Epithelial cell of esophagus (primary cell): ENCODE results near the gene ACOT8.
A peak's percentile ranks its signal among the peaks of the same experiment; 100 is the strongest.

Source experiments
- DNase-seq: peaks from one replicate; pipeline ENCODE4 v3.0.0; 2010; ENCODE audit warnings: low read depth
- H3K4me3 ChIP-seq: 2 replicates; pipeline ENCODE4 v1.5.1; 2011; ENCODE audit warnings: mild to moderate bottlenecking, low read length, control low read depth
- CTCF ChIP-seq: IDR thresholded peaks from 2 replicates; pipeline ENCODE4 v1.5.1; 2011; ENCODE audit warnings: low read depth, mild to moderate bottlenecking, low read length, control low read depth, inconsistent platforms; ENCODE audit not compliant: insufficient read depth; ENCODE audit errors: missing control alignments

ACOT8 gene

GRCh38 chr20:45841407-45842129 is 15.6 kb downstream of the ACOT8 start:
- DNase-seq = no peak

DNA sequence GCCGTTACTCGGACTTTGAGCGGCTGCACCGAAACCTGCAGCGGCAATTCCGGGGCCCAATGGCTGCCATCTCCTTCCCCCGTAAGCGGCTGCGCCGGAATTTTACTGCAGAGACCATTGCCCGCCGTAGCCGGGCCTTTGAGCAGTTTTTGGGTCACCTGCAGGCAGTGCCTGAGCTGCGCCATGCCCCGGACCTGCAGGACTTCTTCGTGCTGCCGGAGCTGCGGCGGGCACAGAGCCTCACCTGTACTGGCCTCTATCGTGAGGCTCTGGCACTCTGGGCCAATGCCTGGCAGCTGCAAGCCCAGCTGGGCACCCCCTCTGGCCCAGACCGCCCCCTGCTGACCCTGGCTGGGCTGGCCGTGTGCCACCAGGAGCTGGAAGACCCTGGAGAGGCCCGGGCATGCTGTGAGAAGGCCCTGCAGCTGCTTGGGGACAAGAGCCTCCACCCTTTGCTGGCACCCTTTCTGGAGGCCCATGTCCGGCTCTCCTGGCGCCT is 16.4 kb downstream of the ACOT8 start:
- H3K4me3 ChIP-seq = no peak overlapping the region
- TF ChIP-seq CTCF = no peak
- DNase-seq = no peak

More at GRCh38 chr20:45841407-45842129, 15.6 kb downstream of the ACOT8 start:
- H3K4me3 ChIP-seq = no peak overlapping the region
- TF ChIP-seq CTCF = no peak

DNA sequence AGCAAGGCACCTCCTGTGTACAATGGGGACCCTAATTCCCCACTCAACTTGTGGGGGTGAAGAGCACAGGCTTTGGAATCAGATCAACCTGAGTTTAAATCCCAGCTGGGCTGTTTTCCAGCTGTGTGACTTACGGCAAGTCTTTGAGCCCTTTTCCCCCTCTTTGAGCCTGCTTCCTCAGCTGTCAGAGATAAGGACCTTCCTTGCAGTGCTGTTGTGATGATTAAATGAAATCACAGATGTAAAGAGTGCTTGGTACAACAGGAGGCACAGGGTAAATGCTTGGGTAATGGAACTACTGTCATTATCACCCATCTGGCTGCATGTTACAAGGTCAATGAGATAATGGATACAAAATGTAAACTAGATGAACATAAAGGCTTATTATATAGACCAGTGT is 20.4 kb downstream of the ACOT8 start:
- no peak for DNase-seq
- H3K4me3 ChIP-seq = no peak overlapping the region
- TF ChIP-seq CTCF = no peak

DNA sequence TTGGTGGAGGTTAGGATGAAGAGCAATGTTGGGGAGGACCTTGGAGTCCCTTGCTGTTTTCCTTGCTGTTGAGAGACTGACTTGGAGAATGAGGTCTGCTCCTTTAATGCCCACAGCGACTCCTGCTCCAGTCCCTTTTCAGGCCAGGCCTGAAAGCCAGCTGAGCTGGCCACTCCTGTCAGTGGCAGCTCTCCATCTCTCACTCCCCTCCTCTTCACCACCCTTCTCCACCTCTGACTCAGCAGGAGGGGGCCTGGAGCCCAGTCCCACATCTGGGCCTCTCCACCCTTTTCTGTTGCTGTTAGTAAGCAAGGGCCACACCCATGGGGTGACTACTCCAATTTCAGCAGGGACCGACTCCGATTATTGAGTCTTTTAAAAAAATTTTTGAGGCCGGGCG is 21.4 kb downstream of the ACOT8 start:
- DNase-seq = peak; percentile 40
- TF ChIP-seq CTCF = no peak
- H3K4me3 ChIP-seq = no peak overlapping the region

DNA sequence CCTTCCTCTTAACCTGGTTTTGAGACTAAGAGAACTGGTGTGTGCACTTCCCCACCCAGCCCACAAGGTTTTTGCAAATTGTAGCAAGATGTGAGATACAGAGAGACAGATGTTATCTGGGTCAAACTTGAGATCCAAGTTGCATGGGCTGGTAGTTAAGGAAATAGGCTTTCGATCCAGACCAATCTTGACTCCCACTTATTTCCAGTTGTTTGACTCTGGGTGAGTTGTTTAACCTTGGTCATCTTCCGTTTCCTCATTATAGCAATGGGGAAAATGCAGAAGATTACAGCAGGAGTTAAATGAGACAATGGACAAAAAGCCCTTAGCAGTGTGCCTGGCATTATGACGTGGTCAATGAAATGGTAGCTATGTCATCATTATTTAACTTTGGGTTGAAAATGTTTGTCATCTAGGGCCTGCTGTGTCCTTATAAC is 21.8 kb downstream of the ACOT8 start:
- no peak overlapping the region for H3K4me3 ChIP-seq
- TF ChIP-seq CTCF = no peak
- DNase-seq = no peak

DNA sequence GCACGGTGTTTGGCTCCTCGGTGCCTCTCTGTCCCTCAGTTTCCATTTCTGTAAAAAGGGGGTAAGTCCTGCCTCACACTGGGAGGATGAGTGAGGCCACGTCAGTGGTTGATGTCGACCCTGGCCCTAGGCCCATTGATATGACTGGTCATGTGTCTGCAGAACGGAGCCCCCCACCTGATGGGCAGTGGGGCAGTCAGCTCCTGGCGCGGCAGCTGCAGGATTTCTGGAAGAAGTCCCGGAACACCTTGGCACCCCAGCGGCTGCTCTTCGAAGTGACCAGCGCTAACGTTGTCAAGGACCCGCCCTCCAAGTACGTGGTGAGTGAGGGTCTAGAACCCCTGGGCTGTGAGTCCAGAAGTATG is 22.4 kb downstream of the ACOT8 start:
- no peak for DNase-seq
- H3K4me3 ChIP-seq = peak overlapping the region; percentile 66
- TF ChIP-seq CTCF = no peak
